ENCODE measurements around the gene ANKRD42.

Gene ANKRD42

DNA sequence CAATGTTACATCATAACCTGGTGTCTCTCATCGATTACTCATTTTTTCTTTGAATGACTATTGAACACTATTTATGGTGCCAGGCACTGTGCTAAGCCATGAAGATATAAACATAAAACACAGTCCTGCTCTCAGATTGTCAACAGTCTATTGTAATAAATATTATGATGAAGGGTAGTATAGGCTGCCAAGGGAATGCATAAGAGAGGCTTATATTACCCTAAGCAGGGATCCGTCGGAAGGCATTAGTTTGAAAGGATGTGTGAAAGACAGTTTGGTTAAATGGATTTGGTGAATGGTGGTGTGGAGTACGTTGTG lies 99.9 kb downstream of the ANKRD42 start:
- no peak for DNase-seq

DNA sequence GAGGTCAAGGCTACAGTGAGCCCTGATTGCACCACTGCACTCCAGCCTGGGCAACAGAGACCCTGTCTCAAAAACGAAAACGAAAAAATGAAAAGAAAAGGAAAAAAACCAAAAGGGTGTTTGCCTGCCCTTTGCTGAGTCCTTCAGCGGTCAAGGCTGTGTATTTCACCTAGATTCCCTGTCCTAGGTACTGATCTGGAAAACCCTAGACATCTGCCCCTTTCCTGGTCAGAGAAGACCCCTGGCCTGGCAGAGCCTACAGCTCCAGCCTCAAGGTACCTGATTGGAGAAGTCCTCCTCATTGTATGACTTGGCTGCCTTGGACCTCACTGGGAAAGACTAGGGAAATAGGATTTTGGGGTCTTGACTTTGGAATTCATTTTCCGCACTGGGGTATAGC lies 100.7 kb downstream of the ANKRD42 start:
- no peak for DNase-seq
